GM12878 (cell line): ENCODE data around the gene ZNF526. TPM values are rescaled to one million over a fixed set of nuclear protein-coding genes. Genes with fewer than 3 reads are reported as not detected.

Experiments used
- BMI1 ChIP-seq: fragments of 450-650 bp; IDR thresholded peaks from 2 replicates; pipeline ENCODE4 v1.6.1; 2016; ENCODE audit warnings: mild to moderate bottlenecking, moderate library complexity, borderline replicate concordance
- CBX3 ChIP-seq: fragments of 200-600 bp; sonication (generic); IDR thresholded peaks from 2 replicates; pipeline ENCODE4 v1.6.1; 2016; ENCODE audit warnings: low read depth, borderline replicate concordance
- CREB1 ChIP-seq: IDR thresholded peaks from 2 replicates; pipeline ENCODE4 v1.6.1; 2012; ENCODE audit warnings: low read depth, mild to moderate bottlenecking, inconsistent platforms
- CTCF ChIP-seq, 3 experiments: IDR thresholded peaks in 2 of 3; conservative IDR thresholded peaks in 1 of 3; 2 replicates each; pipeline ENCODE4 v1.5.1; 2011; ENCODE audit warnings: low read depth in 3 of 3, low read length in 3 of 3, mild to moderate bottlenecking in 3 of 3, control low read depth in 2 of 3, moderate library complexity in 2 of 3, inconsistent platforms in 1 of 3, mixed read lengths in 1 of 3; ENCODE audit not compliant: control insufficient read depth in 2 of 3, insufficient read depth in 1 of 3; ENCODE audit errors: extremely low read depth in 1 of 3
- FOXM1 ChIP-seq: IDR thresholded peaks from 2 replicates; pipeline ENCODE4 v1.6.1; 2012; ENCODE audit warnings: low read depth, mild to moderate bottlenecking, inconsistent platforms, low read length, moderate library complexity
- IRF4 ChIP-seq: IDR thresholded peaks from 2 replicates; pipeline ENCODE4 v1.6.1; 2011; ENCODE audit warnings: low read depth, low read length
- KLF5 ChIP-seq: fragments of 450-650 bp; IDR thresholded peaks from 2 replicates; pipeline ENCODE4 v1.6.1; 2014; ENCODE audit warnings: mild to moderate bottlenecking; ENCODE audit not compliant: partially characterized antibody
- MXI1 ChIP-seq: fragments of 150-350 bp; IDR thresholded peaks from 2 replicates; pipeline ENCODE4 v1.6.1; 2011; ENCODE audit warnings: low read depth, mild to moderate bottlenecking, inconsistent platforms, low read length, improper control_type of control experiment
- PML ChIP-seq: IDR thresholded peaks from 2 replicates; pipeline ENCODE4 v1.6.1; 2012; ENCODE audit warnings: low read length, inconsistent platforms
- POU2F2 ChIP-seq: IDR thresholded peaks from 3 replicates; pipeline ENCODE4 v1.6.1; 2011; ENCODE audit warnings: low read depth, mild to moderate bottlenecking, low read length, borderline replicate concordance
- RAD21 ChIP-seq: IDR thresholded peaks from 2 replicates; pipeline ENCODE4 v1.6.1; 2011; ENCODE audit warnings: mild to moderate bottlenecking, low read depth, low read length, moderate library complexity; ENCODE audit not compliant: insufficient read depth
- SMAD5 ChIP-seq: IDR thresholded peaks from 2 replicates; pipeline ENCODE4 v1.6.1; 2016; ENCODE audit warnings: antibody characterized with exemption, low read depth
- SP1 ChIP-seq: IDR thresholded peaks from one replicate; pipeline ENCODE4 v1.6.1; 2011; ENCODE audit warnings: low read depth, low read length
- SREBF1 ChIP-seq: IDR thresholded peaks from 2 replicates; pipeline ENCODE4 v1.6.1; 2012; ENCODE audit warnings: mild to moderate bottlenecking, low read length
- SREBF2 ChIP-seq: IDR thresholded peaks from 2 replicates; pipeline ENCODE4 v1.6.1; 2012; ENCODE audit warnings: mild to moderate bottlenecking, low read length
- STAT3 ChIP-seq: IDR thresholded peaks from 2 replicates; pipeline ENCODE4 v1.6.1; 2011; ENCODE audit warnings: low read depth, low read length, improper control_type of control experiment
- YBX1 ChIP-seq: fragments of 450-650 bp; IDR thresholded peaks from 2 replicates; pipeline ENCODE4 v1.6.1; 2016; ENCODE audit warnings: antibody characterized with exemption
- ZBTB33 ChIP-seq: fragments of 450-650 bp; IDR thresholded peaks from 2 replicates; pipeline ENCODE4 v1.6.1; 2017; ENCODE audit warnings: mild to moderate bottlenecking
- ZNF384 ChIP-seq: IDR thresholded peaks from 2 replicates; pipeline ENCODE4 v1.6.1; 2012; ENCODE audit warnings: low read depth, mild to moderate bottlenecking, low read length, improper control_type of control experiment, borderline replicate concordance
- polyA plus RNA-seq, 11 experiments: library from polyadenylated mRNA; depleted of rRNA in 4 of 11; unstranded in 6 of 11; stranded (reverse) in 5 of 11; fragments of >200 nt; fragmentation: Nextera tagmentation in 4 of 11; fragmentation: Illumina TruSeq in 1 of 11; extraction: Ambion mirVana in 4 of 11; extraction: Trizol in 1 of 11; gene quantifications; 1 replicate in 1 of 11; 2 replicates in 10 of 11; pipeline versions ENCODE4 v1.2.1 to v1.2.3, GENCODE V29; 2011 to 2016; ENCODE audit warnings: inconsistent platforms in 2 of 11, missing spikeins in 2 of 11, low read depth in 1 of 11
- total RNA-seq, 4 experiments: library from RNA; depleted of rRNA in 3 of 4; stranded (reverse); fragments of >200 nt in 3 of 4; fragmentation: Illumina TruSeq in 1 of 4; extraction: Trizol in 1 of 4; gene quantifications; 2 replicates each; pipeline versions ENCODE4 v1.2.1 to v1.2.3, GENCODE V29; 2013 to 2021
- TF ChIP-seq, protein P1 (sequence below): IDR thresholded peaks from 2 replicates; pipeline ENCODE4 v1.6.1; 2012; ENCODE audit warnings: low read length, inconsistent platforms
- TF ChIP-seq, protein P2 (sequence below): IDR thresholded peaks from 2 replicates; pipeline ENCODE4 v1.6.1; 2011; ENCODE audit warnings: mild to moderate bottlenecking, low read depth, low read length, moderate library complexity; ENCODE audit not compliant: insufficient replicate concordance

Gene ZNF526
- total and polyA plus RNA-seq, 10 of the 15 experiments (the other 5 are each of a cell fraction or from before 2014, with no cell fraction given), result 1.8 to 18.3 (median 5.5) TPM

- TF ChIP-seq CTCF (IDR thresholded peaks at IDR 0.05 in 2 of 3, conservative IDR thresholded peaks at IDR 0.05 in 1 of 3; ENCODE audit: control insufficient read depth in 2 of 3, extremely low read depth in 1 of 3, insufficient read depth in 1 of 3, low read depth in 3 of 3, low read length in 3 of 3) (0 out of 6 replicates have a peak, but pooled peaks of 1 of the 3 experiments have one; percentile 4), CBX3 (no peak), BMI1 (no peak), RAD21 (no peak), SREBF2 (no peak), SREBF1 (no peak), SP1 (peak; percentile 67), MXI1 (peak; percentile 87), CREB1 (peak; percentile 88), ZNF384 (no peak), FOXM1 (no peak), SMAD5 (no peak; the same call in 1 of the 2 replicates), IRF4 (0 out of 2 replicates have a peak, but pooled peaks have one; percentile 5), ZBTB33 (no peak), POU2F2 (0 out of 3 replicates have a peak, but pooled peaks have one; percentile 32), KLF5 (no peak), STAT3 (no peak), PML (no peak), YBX1 (no peak)
- TF ChIP-seq, protein P1, sequence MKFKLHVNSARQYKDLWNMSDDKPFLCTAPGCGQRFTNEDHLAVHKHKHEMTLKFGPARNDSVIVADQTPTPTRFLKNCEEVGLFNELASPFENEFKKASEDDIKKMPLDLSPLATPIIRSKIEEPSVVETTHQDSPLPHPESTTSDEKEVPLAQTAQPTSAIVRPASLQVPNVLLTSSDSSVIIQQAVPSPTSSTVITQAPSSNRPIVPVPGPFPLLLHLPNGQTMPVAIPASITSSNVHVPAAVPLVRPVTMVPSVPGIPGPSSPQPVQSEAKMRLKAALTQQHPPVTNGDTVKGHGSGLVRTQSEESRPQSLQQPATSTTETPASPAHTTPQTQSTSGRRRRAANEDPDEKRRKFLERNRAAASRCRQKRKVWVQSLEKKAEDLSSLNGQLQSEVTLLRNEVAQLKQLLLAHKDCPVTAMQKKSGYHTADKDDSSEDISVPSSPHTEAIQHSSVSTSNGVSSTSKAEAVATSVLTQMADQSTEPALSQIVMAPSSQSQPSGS, result no peak
- TF ChIP-seq, protein P2, sequence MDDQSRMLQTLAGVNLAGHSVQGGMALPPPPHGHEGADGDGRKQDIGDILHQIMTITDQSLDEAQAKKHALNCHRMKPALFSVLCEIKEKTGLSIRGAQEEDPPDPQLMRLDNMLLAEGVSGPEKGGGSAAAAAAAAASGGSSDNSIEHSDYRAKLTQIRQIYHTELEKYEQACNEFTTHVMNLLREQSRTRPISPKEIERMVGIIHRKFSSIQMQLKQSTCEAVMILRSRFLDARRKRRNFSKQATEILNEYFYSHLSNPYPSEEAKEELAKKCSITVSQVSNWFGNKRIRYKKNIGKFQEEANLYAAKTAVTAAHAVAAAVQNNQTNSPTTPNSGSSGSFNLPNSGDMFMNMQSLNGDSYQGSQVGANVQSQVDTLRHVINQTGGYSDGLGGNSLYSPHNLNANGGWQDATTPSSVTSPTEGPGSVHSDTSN, result no peak
Measured at GRCh38 chr19:42217520-42218437, 2.3 kb upstream of the ZNF526 start, which contains the start of gene DEDD2 (continued).
